DND-41 (cell line): ENCODE measurements around the gene ATP13A4.

Experiments
- ATAC-seq: fragments of 200-7000 bp; cut with Tn5 transposase; 3 replicates; pipeline ENCODE4 v1.9.1; 2021; ENCODE audit warnings: low read depth; ENCODE audit not compliant: insufficient read depth
- DNase-seq: peaks from one replicate; pipeline ENCODE4 v3.0.0-alpha.2; 2020
- H2AFZ ChIP-seq: 2 replicates; pipeline ENCODE4 v1.6.0; 2012; ENCODE audit warnings: low read depth, low read length
- H3K27ac ChIP-seq: 2 replicates; pipeline ENCODE4 v1.5.1; 2012; ENCODE audit warnings: low read length, inconsistent platforms
- H3K27me3 ChIP-seq: fragments of 200-600 bp; sonication (generic); 2 replicates; pipeline ENCODE4 v1.6.0; 2012; ENCODE audit warnings: low read length, mild to moderate bottlenecking, inconsistent platforms; ENCODE audit not compliant: insufficient read depth, poor library complexity
- H3K36me3 ChIP-seq: 2 replicates; pipeline ENCODE4 v1.5.1; 2012; ENCODE audit warnings: low read length, inconsistent platforms; ENCODE audit not compliant: insufficient read depth
- H3K4me1 ChIP-seq: 2 replicates; pipeline ENCODE4 v1.5.1; 2012; ENCODE audit warnings: mild to moderate bottlenecking, low read length; ENCODE audit not compliant: insufficient read depth
- H3K4me2 ChIP-seq: 2 replicates; pipeline ENCODE4 v1.6.0; 2012; ENCODE audit warnings: mild to moderate bottlenecking, moderate library complexity, low read length, inconsistent platforms; ENCODE audit not compliant: insufficient read depth
- H3K4me3 ChIP-seq, 2 experiments: fragments of 200-600 bp in 1 of 2; shearing (Covaris generic) in 1 of 2; 2 replicates each; pipeline ENCODE4 v1.5.1; 2012 to 2016; ENCODE audit warnings: inconsistent platforms in 2 of 2, low read length in 2 of 2, mild to moderate bottlenecking in 2 of 2, low read depth in 1 of 2, moderate library complexity in 1 of 2
- H3K79me2 ChIP-seq: 2 replicates; pipeline ENCODE4 v1.6.0; 2012; ENCODE audit warnings: low read length, inconsistent platforms; ENCODE audit not compliant: insufficient read depth
- H3K9ac ChIP-seq: 2 replicates; pipeline ENCODE4 v1.6.0; 2012; ENCODE audit warnings: low read depth, mild to moderate bottlenecking, inconsistent platforms, low read length, moderate library complexity
- H3K9me3 ChIP-seq: 2 replicates; pipeline ENCODE4 v1.5.1; 2012; ENCODE audit warnings: low read length, moderate library complexity, mild to moderate bottlenecking, inconsistent platforms; ENCODE audit not compliant: insufficient read depth, severe bottlenecking
- H4K20me1 ChIP-seq: 2 replicates; pipeline ENCODE4 v1.6.0; 2012; ENCODE audit warnings: low read length; ENCODE audit not compliant: insufficient read depth
- CTCF ChIP-seq: IDR thresholded peaks from 2 replicates; pipeline ENCODE4 v1.5.1; 2012; ENCODE audit warnings: borderline replicate concordance, low read length, moderate library complexity, mild to moderate bottlenecking; ENCODE audit not compliant: poor library complexity, severe bottlenecking; ENCODE audit errors: extremely low read depth
- EZH2 ChIP-seq: IDR thresholded peaks from 3 replicates; pipeline ENCODE4 v1.6.1; 2012; ENCODE audit warnings: borderline replicate concordance, low read depth, mild to moderate bottlenecking, moderate library complexity, low read length, inconsistent platforms; ENCODE audit not compliant: severe bottlenecking

The ATP13A4 gene

GRCh38 chr3:193439423-193439822 lies 115.3 kb downstream of the ATP13A4 start:
- Histone ChIP-seq H3K27ac (no peak overlapping the region), H3K4me3 (no peak overlapping the region), H3K79me2 (no peaks in the 10 kb centered on the region), H3K9ac (no peak overlapping the region), H3K9me3 (no peaks in the 10 kb centered on the region), H3K4me2 (no peak overlapping the region), H3K27me3 (no peaks in the 10 kb centered on the region), H3K36me3 (no peaks in the 10 kb centered on the region), H3K4me1 (no peaks in the 10 kb centered on the region), H4K20me1 (no peaks in the 10 kb centered on the region), H2AFZ (no peak overlapping the region)
- DNase-seq (no peak), ATAC-seq (no peak)
- no peak for TF ChIP-seq EZH2
- no peak for TF ChIP-seq CTCF

- H3K79me2 ChIP-seq = no peaks in the 10 kb centered on the region
- H3K36me3 ChIP-seq = no peaks in the 10 kb centered on the region
- no peak overlapping the region for H3K4me3 ChIP-seq
- H4K20me1 ChIP-seq = no peaks in the 10 kb centered on the region
- H2AFZ ChIP-seq = no peak overlapping the region
- no peak for ATAC-seq
- H3K9me3 ChIP-seq = no peaks in the 10 kb centered on the region
- TF ChIP-seq CTCF (no peak), EZH2 (no peak)
- no peak overlapping the region for H3K9ac ChIP-seq
- no peak overlapping the region for H3K4me2 ChIP-seq
- H3K27me3 ChIP-seq = no peaks in the 10 kb centered on the region
- no peaks in the 10 kb centered on the region for H3K4me1 ChIP-seq
- H3K27ac ChIP-seq = no peak overlapping the region
- no peak for DNase-seq
Observed at GRCh38 chr3:193418576-193419373, 135.9 kb downstream of the ATP13A4 start.

- no peaks in the 10 kb centered on the region for H3K9me3 ChIP-seq
- no peaks in the 10 kb centered on the region for H3K36me3 ChIP-seq
- no peak for TF ChIP-seq EZH2
- no peak for TF ChIP-seq CTCF
- no peak overlapping the region for H3K27ac ChIP-seq
- no peaks in the 10 kb centered on the region for H4K20me1 ChIP-seq
- no peaks in the 10 kb centered on the region for H3K4me1 ChIP-seq
- H3K79me2 ChIP-seq = no peaks in the 10 kb centered on the region
- no peak for ATAC-seq
- no peak for DNase-seq
- no peaks in the 10 kb centered on the region for H3K27me3 ChIP-seq
- no peak overlapping the region for H2AFZ ChIP-seq
- no peak overlapping the region for H3K4me2 ChIP-seq
- no peak overlapping the region for H3K9ac ChIP-seq
- no peak overlapping the region for H3K4me3 ChIP-seq
Observed at GRCh38 chr3:193416629-193417028, 138.1 kb downstream of the ATP13A4 start.

- TF ChIP-seq EZH2 (no peak), CTCF (no peak)
- no peaks in the 10 kb centered on the region for H3K4me1 ChIP-seq
Observed at GRCh38 chr3:193407688-193408087, 147.0 kb downstream of the ATP13A4 start.

More at GRCh38 chr3:193407688-193408087, 147.0 kb downstream of the ATP13A4 start:
- no peaks in the 10 kb centered on the region for H3K36me3 ChIP-seq
- H3K27me3 ChIP-seq = peaks cover 4% of the 10 kb centered on the region
- H3K4me2 ChIP-seq = no peak overlapping the region
- H3K27ac ChIP-seq = no peak overlapping the region
- H4K20me1 ChIP-seq = no peaks in the 10 kb centered on the region
- no peaks in the 10 kb centered on the region for H3K9me3 ChIP-seq
- no peak overlapping the region for H3K9ac ChIP-seq
- H2AFZ ChIP-seq = no peak overlapping the region
- H3K4me3 ChIP-seq = no peak overlapping the region
- no peaks in the 10 kb centered on the region for H3K79me2 ChIP-seq
- DNase-seq (no peak), ATAC-seq (no peak)
